A549 (cell line): ENCODE results near the gene TMEM95. TPM values are rescaled to one million over a fixed set of nuclear protein-coding genes. Genes with fewer than 3 reads are reported as not detected.

Source experiments
- ATAC-seq, 2 experiments: fragments of 200-7000 bp in 1 of 2; fragments of >200 bp in 1 of 2; cut with Nextera tagmentation in 1 of 2; cut with Tn5 transposase in 1 of 2; 3 replicates each; pipeline versions ENCODE4 v1.8.0 to v1.9.1; 2018 to 2020; ENCODE audit warnings: mild to moderate bottlenecking in 1 of 2, moderate library complexity in 1 of 2
- CTCF ChIA-PET: fragments of 300-600 bp; sonication (Branson Sonifier 250); formaldehyde crosslinking; extraction: SDS; loops from one replicate; lab custom pipeline; 2021; ENCODE audit warnings: antibody characterized with exemption, inconsistent platforms; lab: Yijun Ruan, JAX
- POLR2A ChIA-PET: fragments of 350-600 bp; formaldehyde crosslinking; extraction: SDS; loops from one replicate; lab custom pipeline; 2021; ENCODE audit warnings: antibody characterized with exemption, inconsistent platforms; lab: Yijun Ruan, JAX
- DNase-seq, 2 experiments: peaks; one replicate each; pipeline versions ENCODE4 v3.0.0 to v3.0.0-alpha.2; 2011 to 2016; ENCODE audit warnings: low read depth in 1 of 2, low spot score in 1 of 2
- FAIRE-seq: peaks from 2 replicates; lab custom pipeline; 2011; peaks lifted over from hg19 to GRCh38; lab: Jason Lieb, UNC
- H3K27ac ChIP-seq, 2 experiments: fragments of >200 bp; sonication (Bioruptor Twin); formaldehyde crosslinking; 3 replicates each; pipeline ENCODE4 v1.5.1; 2016 to 2017
- H3K4me1 ChIP-seq: fragments of >200 bp; sonication (Bioruptor Twin); formaldehyde crosslinking; 3 replicates; pipeline ENCODE4 v1.6.1; 2016
- H3K4me2 ChIP-seq: fragments of >200 bp; sonication (Bioruptor Twin); formaldehyde crosslinking; 3 replicates; pipeline ENCODE4 v1.6.1; 2016
- H3K4me3 ChIP-seq: fragments of >200 bp; sonication (Bioruptor Twin); formaldehyde crosslinking; 3 replicates; pipeline ENCODE4 v1.5.1; 2016
- H3K9me3 ChIP-seq: fragments of >200 bp; sonication (Bioruptor Twin); formaldehyde crosslinking; 3 replicates; pipeline ENCODE4 v1.6.1; 2016
- CBX2 ChIP-seq: fragments of 200-600 bp; sonication (generic); IDR thresholded peaks from 2 replicates; pipeline ENCODE4 v1.6.1; 2016; ENCODE audit warnings: low read depth, mild to moderate bottlenecking, borderline replicate concordance
- CHD2 ChIP-seq: fragments of 150-350 bp; IDR thresholded peaks from 2 replicates; pipeline ENCODE4 v1.6.1; 2014; ENCODE audit warnings: low read length; ENCODE audit not compliant: partially characterized antibody
- EHF ChIP-seq: fragments of 250-450 bp; sonication (Bioruptor Pico); IDR thresholded peaks from 2 replicates; pipeline ENCODE4 v1.5.0; 2020; ENCODE audit warnings: mild to moderate bottlenecking
- FOSB ChIP-seq: fragments of 250-450 bp; sonication (Bioruptor Pico); IDR thresholded peaks from 2 replicates; pipeline ENCODE4 v1.5.0; 2020; ENCODE audit warnings: mild to moderate bottlenecking, moderate library complexity
- FOSL2 ChIP-seq, 2 experiments: fragments of 450-650 bp in 1 of 2; fragments of >200 bp in 1 of 2; sonication (Bioruptor Twin) in 1 of 2; formaldehyde crosslinking; IDR thresholded peaks; 2 replicates each; pipeline versions ENCODE4 v1.5.0 to v1.6.1; 2016 to 2020; ENCODE audit warnings: mild to moderate bottlenecking in 1 of 2, moderate library complexity in 1 of 2
- FOXS1 ChIP-seq: fragments of 250-450 bp; sonication (Bioruptor Pico); IDR thresholded peaks from 2 replicates; pipeline ENCODE4 v1.5.0; 2020; ENCODE audit warnings: mild to moderate bottlenecking, moderate library complexity
- HDAC2 ChIP-seq: fragments of 200-600 bp; sonication (generic); IDR thresholded peaks from 2 replicates; pipeline ENCODE4 v1.6.1; 2016
- HEYL ChIP-seq: fragments of 250-450 bp; sonication (Bioruptor Pico); IDR thresholded peaks from 2 replicates; pipeline ENCODE4 v1.8.0; 2021; ENCODE audit warnings: mild to moderate bottlenecking, moderate library complexity
- HOXB13 ChIP-seq: fragments of 250-450 bp; sonication (Bioruptor Pico); IDR thresholded peaks from 2 replicates; pipeline ENCODE4 v1.5.0; 2020; ENCODE audit warnings: low read depth, mild to moderate bottlenecking, moderate library complexity
- JUN ChIP-seq, 2 experiments: fragments of >200 bp; sonication (Bioruptor Twin); formaldehyde crosslinking; IDR thresholded peaks; 2 replicates in 1 of 2; 3 replicates in 1 of 2; pipeline ENCODE4 v1.6.1; 2016 to 2017
- JUNB ChIP-seq: fragments of >200 bp; sonication (Bioruptor Twin); formaldehyde crosslinking; IDR thresholded peaks from 2 replicates; pipeline ENCODE4 v1.6.1; 2016
- NPAS2 ChIP-seq: fragments of 250-450 bp; sonication (Bioruptor Pico); IDR thresholded peaks from 2 replicates; pipeline ENCODE4 v1.8.0; 2022; ENCODE audit warnings: mild to moderate bottlenecking, moderate library complexity, borderline replicate concordance
- POLR2A ChIP-seq: IDR thresholded peaks from 2 replicates; pipeline ENCODE4 v1.6.1; 2012; ENCODE audit warnings: mild to moderate bottlenecking, low read length
- TFCP2L1 ChIP-seq: fragments of 250-450 bp; sonication (Bioruptor Pico); IDR thresholded peaks from 2 replicates; pipeline ENCODE4 v1.5.0; 2021; ENCODE audit warnings: mild to moderate bottlenecking
- TP53 ChIP-seq: fragments of 250-450 bp; sonication (Bioruptor Pico); IDR thresholded peaks from 2 replicates; pipeline ENCODE4 v1.5.0; 2021; ENCODE audit warnings: mild to moderate bottlenecking, moderate library complexity
- ZNF302 ChIP-seq: fragments of 250-450 bp; sonication (Bioruptor Pico); IDR thresholded peaks from 2 replicates; pipeline ENCODE4 v1.9.0; 2021; ENCODE audit warnings: inconsistent platforms, mild to moderate bottlenecking, moderate library complexity
- ZSCAN20 ChIP-seq: fragments of 250-450 bp; sonication (Bioruptor Pico); IDR thresholded peaks from 2 replicates; pipeline ENCODE4 v1.8.0; 2022; ENCODE audit warnings: mild to moderate bottlenecking, moderate library complexity
- WGBS: methylation state at CpG from one replicate; pipeline ENCODE4 v1.1.6; 2017; ENCODE audit errors: missing lambda C conversion rate; 5-methylcytosine and 5-hydroxymethylcytosine counted together
- polyA plus RNA-seq, 4 experiments: library from polyadenylated mRNA; depleted of rRNA in 3 of 4; stranded (reverse); fragments of >200 nt; fragmentation: RNase III in 1 of 4; extraction: RNeasy Plus Mini Kit Qiagen cat#74134 plus additional on column Dnase treatment in 1 of 4; gene quantifications; 2 replicates in 3 of 4; 3 replicates in 1 of 4; pipeline ENCODE4 v1.2.3, GENCODE V29; 2011 to 2017
- TF ChIP-seq, protein P1 (sequence below): IDR thresholded peaks from 2 replicates; pipeline ENCODE4 v1.6.1; 2012
- TF ChIP-seq, protein P2 (sequence below): fragments of 250-450 bp; sonication (Bioruptor Pico); IDR thresholded peaks from 2 replicates; pipeline ENCODE4 v1.5.0; 2021; ENCODE audit warnings: mild to moderate bottlenecking, moderate library complexity, borderline replicate concordance
- TF ChIP-seq, protein P3 (sequence below): fragments of 450-650 bp; IDR thresholded peaks from 2 replicates; pipeline ENCODE4 v1.6.1; 2014; ENCODE audit warnings: antibody characterized with exemption
- TF ChIP-seq, protein P4 (sequence below): IDR thresholded peaks from 2 replicates; pipeline ENCODE4 v1.6.1; 2012
- TF ChIP-seq, protein P5 (sequence below): fragments of 150-350 bp; IDR thresholded peaks from 2 replicates; pipeline ENCODE4 v1.6.1; 2014; ENCODE audit warnings: low read depth, mild to moderate bottlenecking, low read length

The TMEM95 gene
- polyA plus RNA-seq, 2 of the 4 experiments (the other 2 are of a cell fraction): not detected

DNA sequence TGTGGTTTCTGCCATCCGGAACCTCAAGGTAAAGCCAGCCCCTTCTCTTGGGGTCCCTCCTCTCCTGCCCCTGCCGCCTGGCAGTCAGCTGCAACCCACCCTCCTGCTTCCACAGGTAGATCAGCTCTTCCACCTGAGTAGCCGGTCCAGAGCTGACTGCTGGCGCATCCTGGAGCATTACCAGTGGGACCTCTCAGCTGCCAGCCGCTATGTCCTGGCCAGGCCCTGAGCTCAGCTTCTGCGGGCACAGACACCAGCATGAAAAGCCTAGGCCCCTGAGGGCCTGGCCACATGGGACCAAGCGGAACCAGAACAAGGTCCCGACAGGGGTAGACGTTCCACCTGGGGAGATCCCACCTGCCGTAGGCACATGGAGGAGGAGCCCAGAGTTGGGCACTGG, 33.9 kb downstream of the TMEM95 start:
- DNase-seq (no peak), ATAC-seq (no peak), FAIRE-seq (no peak)
- Histone ChIP-seq H3K9me3 (no peaks in the 10 kb centered on the region), H3K4me3 (no peak overlapping the region), H3K4me1 (peaks cover 5% of the 10 kb centered on the region; the same call in 1 of the 3 replicates), H3K4me2 (no peak overlapping the region), H3K27ac (no peak overlapping the region)
- WGBS: 91% methylated on average over 9 of the region's 10 CpGs
- TF ChIP-seq, protein P1, sequence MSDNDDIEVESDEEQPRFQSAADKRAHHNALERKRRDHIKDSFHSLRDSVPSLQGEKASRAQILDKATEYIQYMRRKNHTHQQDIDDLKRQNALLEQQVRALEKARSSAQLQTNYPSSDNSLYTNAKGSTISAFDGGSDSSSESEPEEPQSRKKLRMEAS: no peak
- no peak for TF ChIP-seq EHF
- TF ChIP-seq TFCP2L1: no peak
- TF ChIP-seq, protein P2, sequence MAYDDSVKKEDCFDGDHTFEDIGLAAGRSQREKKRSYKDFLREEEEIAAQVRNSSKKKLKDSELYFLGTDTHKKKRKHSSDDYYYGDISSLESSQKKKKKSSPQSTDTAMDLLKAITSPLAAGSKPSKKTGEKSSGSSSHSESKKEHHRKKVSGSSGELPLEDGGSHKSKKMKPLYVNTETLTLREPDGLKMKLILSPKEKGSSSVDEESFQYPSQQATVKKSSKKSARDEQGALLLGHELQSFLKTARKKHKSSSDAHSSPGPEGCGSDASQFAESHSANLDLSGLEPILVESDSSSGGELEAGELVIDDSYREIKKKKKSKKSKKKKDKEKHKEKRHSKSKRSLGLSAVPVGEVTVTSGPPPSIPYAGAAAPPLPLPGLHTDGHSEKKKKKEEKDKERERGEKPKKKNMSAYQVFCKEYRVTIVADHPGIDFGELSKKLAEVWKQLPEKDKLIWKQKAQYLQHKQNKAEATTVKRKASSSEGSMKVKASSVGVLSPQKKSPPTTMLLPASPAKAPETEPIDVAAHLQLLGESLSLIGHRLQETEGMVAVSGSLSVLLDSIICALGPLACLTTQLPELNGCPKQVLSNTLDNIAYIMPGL: no peak
- no peak for TF ChIP-seq FOSL2 (IDR thresholded peaks at IDR 0.05)
- TF ChIP-seq FOSL2 (CRISPR knock-in tag; IDR thresholded peaks at IDR 0.05): no peak
- no peak for TF ChIP-seq FOSB (CRISPR knock-in tag)
- TF ChIP-seq JUNB: no peak
- TF ChIP-seq TP53 (CRISPR knock-in tag): no peak
- TF ChIP-seq CHD2: no peak
- no peak for TF ChIP-seq HEYL (CRISPR knock-in tag)
- TF ChIP-seq NPAS2 (CRISPR knock-in tag): no peak
- TF ChIP-seq, protein P3, sequence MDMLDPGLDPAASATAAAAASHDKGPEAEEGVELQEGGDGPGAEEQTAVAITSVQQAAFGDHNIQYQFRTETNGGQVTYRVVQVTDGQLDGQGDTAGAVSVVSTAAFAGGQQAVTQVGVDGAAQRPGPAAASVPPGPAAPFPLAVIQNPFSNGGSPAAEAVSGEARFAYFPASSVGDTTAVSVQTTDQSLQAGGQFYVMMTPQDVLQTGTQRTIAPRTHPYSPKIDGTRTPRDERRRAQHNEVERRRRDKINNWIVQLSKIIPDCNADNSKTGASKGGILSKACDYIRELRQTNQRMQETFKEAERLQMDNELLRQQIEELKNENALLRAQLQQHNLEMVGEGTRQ: no peak
- no peak for TF ChIP-seq POLR2A
- TF ChIP-seq, protein P4, sequence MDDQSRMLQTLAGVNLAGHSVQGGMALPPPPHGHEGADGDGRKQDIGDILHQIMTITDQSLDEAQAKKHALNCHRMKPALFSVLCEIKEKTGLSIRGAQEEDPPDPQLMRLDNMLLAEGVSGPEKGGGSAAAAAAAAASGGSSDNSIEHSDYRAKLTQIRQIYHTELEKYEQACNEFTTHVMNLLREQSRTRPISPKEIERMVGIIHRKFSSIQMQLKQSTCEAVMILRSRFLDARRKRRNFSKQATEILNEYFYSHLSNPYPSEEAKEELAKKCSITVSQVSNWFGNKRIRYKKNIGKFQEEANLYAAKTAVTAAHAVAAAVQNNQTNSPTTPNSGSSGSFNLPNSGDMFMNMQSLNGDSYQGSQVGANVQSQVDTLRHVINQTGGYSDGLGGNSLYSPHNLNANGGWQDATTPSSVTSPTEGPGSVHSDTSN: no peak
- ChIA-PET CTCF (interaction anchor here (0.7 to 17.1 kb wide), 7 partner anchors 9 to 172 kb away, joined by 3 to 139 read pairs (median 6); partner anchors contain the start of genes KCTD11, SENP3, TMEM102 and TMEM95), POLR2A (interaction anchor here (0.6 to 1.6 kb wide), 2 partner anchors 11 to 15 kb away, joined by 4 to 7 read pairs; partner anchors contain the start of gene TMEM256)

DNA sequence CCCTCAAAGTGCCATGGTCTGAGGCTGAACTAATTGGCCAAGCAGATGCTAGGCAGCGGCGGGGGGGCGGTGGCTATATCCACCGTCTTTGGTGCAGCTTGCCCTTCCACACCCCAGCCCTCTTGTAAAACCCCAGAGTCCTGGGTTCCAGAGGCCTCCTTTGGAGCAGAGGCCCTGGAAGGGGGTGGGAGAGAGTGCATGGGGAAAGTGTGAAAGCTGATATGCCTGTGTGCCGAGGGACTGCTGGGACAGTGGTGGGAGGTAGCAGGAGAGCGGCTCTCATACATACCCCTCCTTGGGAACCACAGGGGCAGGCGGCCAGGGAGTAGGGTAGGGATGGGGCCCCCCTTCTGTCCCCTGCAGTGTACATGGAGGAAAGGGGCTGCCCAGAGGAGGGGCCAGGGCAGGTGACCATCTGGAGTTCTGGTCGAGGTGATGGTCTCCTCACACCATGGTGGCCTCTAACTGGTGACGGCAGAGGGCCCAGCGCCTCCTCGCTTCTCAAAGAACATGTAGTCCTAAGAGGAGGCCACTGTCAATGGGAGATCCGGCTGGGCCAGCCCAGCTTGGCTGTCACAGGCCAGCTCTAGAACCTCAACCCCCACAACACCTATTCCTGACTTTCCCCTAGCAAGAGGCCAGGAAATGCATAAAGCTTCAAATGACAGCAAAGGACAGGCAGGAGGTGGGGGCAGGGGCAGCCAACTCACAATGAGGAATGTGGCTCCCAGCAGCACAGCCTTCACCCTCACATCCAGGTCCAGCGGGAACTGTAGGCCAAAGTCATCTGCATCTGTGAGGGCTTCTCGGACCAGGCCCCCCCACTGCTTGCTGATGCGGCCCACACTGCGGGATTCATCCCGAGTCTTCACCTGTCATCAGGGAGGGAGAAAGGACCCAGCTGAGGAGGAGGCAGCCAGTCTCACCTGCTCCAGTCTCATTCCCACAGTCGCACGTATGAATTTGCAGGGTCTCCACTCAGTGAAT, 35.3 kb downstream of the TMEM95 start:
- CTCF ChIA-PET: interaction anchor here (0.7 to 17.1 kb wide), 7 partner anchors 17 to 171 kb away, joined by 3 to 139 read pairs (median 4); partner anchors contain the start of genes KCTD11, SENP3, TMEM102 and TMEM95

More for the DNA sequence above, 35.3 kb downstream of the TMEM95 start:
- no peak overlapping the region for H3K4me2 ChIP-seq
- H3K4me1 ChIP-seq: peaks cover 8% of the 10 kb centered on the region; the same call in 1 of the 3 replicates
- WGBS: 84% methylated on average over 19 of the region's 19 CpGs
- no peak overlapping the region for H3K27ac ChIP-seq
- DNase-seq (no peak), FAIRE-seq (no peak), ATAC-seq (no peak)
- POLR2A ChIA-PET: no interaction called here
- TF ChIP-seq FOXS1: no peak
- no peak for TF ChIP-seq CHD2
- no peak for TF ChIP-seq ZSCAN20
- no peak for TF ChIP-seq JUN (IDR thresholded peaks at IDR 0.05)
- TF ChIP-seq HOXB13: no peak
- no peak for TF ChIP-seq FOSB (CRISPR knock-in tag)
- no peak for TF ChIP-seq POLR2A
- TF ChIP-seq, protein P5, sequence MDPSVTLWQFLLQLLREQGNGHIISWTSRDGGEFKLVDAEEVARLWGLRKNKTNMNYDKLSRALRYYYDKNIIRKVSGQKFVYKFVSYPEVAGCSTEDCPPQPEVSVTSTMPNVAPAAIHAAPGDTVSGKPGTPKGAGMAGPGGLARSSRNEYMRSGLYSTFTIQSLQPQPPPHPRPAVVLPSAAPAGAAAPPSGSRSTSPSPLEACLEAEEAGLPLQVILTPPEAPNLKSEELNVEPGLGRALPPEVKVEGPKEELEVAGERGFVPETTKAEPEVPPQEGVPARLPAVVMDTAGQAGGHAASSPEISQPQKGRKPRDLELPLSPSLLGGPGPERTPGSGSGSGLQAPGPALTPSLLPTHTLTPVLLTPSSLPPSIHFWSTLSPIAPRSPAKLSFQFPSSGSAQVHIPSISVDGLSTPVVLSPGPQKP: no peak
- TF ChIP-seq CBX2: no peak
- TF ChIP-seq, protein P3: no peak
- TF ChIP-seq, protein P4: no peak
- TF ChIP-seq HDAC2: no peak
- TF ChIP-seq ZNF302 (CRISPR knock-in tag): no peak
- TF ChIP-seq, protein P1: no peak
- no peak overlapping the region for H3K4me3 ChIP-seq
- no peaks in the 10 kb centered on the region for H3K9me3 ChIP-seq
